Thoracic aorta (tissue), 2 donors: ENCODE measurements around the gene PTPRH. TPM values are rescaled to one million over a fixed set of nuclear protein-coding genes. Genes with fewer than 3 reads are reported as not detected.

Source experiments
- ATAC-seq: fragments of 150-250 bp; one replicate; pipeline ENCODE4 v1.8.0; 2017; ENCODE audit warnings: low read depth; ENCODE audit not compliant: insufficient number of reproducible peaks, low FRiP score
- DNase-seq: peaks from one replicate; pipeline ENCODE4 v3.0.0-alpha.2; 2020; ENCODE audit warnings: low spot score
- H3K27ac ChIP-seq, 2 donors: fragments of 200-600 bp; sonication (generic); 1 replicate in 1 of 2; 2 replicates in 1 of 2; pipeline ENCODE4 v1.5.1; 2016; ENCODE audit warnings: mild to moderate bottlenecking in 2 of 2, moderate library complexity in 2 of 2
- H3K27me3 ChIP-seq: fragments of 200-600 bp; sonication (generic); replicated peaks from 2 replicates; pipeline ENCODE4 v1.6.0; 2016; ENCODE audit warnings: mild to moderate bottlenecking; ENCODE audit not compliant: insufficient read depth
- H3K36me3 ChIP-seq: fragments of 200-600 bp; sonication (generic); one replicate; pipeline ENCODE4 v1.5.1; 2016
- H3K4me1 ChIP-seq, 2 donors: fragments of 200-600 bp; sonication (generic); 1 replicate in 1 of 2; 2 replicates in 1 of 2; pipeline versions ENCODE4 v1.5.1 to v1.6.0; 2016; ENCODE audit warnings: low read depth in 2 of 2, mild to moderate bottlenecking in 1 of 2; ENCODE audit not compliant: control insufficient read depth in 1 of 2
- H3K4me3 ChIP-seq: fragments of 200-600 bp; sonication (generic); 2 replicates; pipeline ENCODE4 v1.5.1; 2016; ENCODE audit warnings: mild to moderate bottlenecking
- H3K9me3 ChIP-seq: fragments of 200-600 bp; sonication (generic); 2 replicates; pipeline ENCODE4 v1.5.1; 2016
- total RNA-seq, 2 donors: library from RNA; depleted of rRNA; stranded (reverse); fragments of >200 nt; gene quantifications; one replicate each; pipeline versions ENCODE4 v1.1.0 to v1.2.3, GENCODE V29; 2016
- TF ChIP-seq, protein P1 (sequence below): fragments of 200-600 bp; sonication (generic); IDR thresholded peaks from one replicate; pipeline ENCODE4 v1.5.1; 2019; ENCODE audit warnings: antibody characterized with exemption

Gene PTPRH
- total RNA-seq, 2 donors from 2014 or later: 0.14 to 1.1 TPM

DNA sequence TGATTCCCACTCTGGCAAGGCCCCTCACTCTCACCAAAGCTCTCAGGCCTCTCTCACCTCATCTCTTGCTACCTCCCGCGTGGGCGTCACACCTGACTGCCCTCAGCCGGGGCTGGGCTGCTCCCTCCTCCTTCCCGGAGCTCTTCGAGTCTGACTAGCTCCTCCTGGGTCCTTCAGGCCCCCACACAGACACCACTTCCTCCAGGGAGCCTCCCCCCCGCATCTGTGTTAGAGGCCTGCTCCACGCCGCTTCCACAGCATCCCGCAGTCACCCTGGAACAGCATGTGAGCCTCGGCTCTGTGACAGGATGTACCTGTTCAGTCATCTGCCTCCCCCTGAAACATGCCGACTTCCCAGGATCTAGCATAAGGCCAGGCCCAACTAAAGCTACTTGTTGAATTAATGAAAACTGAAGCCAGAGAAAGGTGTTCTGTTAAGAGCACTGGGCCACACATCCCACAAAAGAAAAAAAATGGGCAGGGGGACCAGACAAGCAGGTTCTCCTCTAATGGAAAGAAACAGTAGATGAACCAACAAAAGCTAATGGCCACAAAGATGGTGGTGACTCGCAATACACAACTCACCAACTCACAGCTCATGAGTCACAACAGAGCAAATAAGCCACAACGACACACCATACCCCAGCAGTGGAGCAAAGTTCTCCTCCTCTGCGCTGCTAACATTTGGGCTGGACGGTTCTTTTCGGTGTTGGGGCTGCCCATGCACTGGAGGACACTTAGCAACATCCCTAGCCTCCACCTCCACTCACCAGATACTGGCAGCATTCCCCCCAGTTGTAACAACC, 46.5 kb upstream of the PTPRH start:
- peaks cover 41 to 60% of the 10 kb centered on the region in 2 donors for H3K4me1 ChIP-seq
- no peak for ATAC-seq
- H3K4me3 ChIP-seq: peak overlapping the region; percentile 57
- no peaks in the 10 kb centered on the region for H3K9me3 ChIP-seq
- TF ChIP-seq, protein P1, sequence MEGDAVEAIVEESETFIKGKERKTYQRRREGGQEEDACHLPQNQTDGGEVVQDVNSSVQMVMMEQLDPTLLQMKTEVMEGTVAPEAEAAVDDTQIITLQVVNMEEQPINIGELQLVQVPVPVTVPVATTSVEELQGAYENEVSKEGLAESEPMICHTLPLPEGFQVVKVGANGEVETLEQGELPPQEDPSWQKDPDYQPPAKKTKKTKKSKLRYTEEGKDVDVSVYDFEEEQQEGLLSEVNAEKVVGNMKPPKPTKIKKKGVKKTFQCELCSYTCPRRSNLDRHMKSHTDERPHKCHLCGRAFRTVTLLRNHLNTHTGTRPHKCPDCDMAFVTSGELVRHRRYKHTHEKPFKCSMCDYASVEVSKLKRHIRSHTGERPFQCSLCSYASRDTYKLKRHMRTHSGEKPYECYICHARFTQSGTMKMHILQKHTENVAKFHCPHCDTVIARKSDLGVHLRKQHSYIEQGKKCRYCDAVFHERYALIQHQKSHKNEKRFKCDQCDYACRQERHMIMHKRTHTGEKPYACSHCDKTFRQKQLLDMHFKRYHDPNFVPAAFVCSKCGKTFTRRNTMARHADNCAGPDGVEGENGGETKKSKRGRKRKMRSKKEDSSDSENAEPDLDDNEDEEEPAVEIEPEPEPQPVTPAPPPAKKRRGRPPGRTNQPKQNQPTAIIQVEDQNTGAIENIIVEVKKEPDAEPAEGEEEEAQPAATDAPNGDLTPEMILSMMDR: no peak
- peaks cover 3% of the 10 kb centered on the region for H3K36me3 ChIP-seq
- DNase-seq: no peak
- no peak overlapping the region for H3K27ac ChIP-seq
- no peaks in the 10 kb centered on the region for H3K27me3 ChIP-seq

DNA sequence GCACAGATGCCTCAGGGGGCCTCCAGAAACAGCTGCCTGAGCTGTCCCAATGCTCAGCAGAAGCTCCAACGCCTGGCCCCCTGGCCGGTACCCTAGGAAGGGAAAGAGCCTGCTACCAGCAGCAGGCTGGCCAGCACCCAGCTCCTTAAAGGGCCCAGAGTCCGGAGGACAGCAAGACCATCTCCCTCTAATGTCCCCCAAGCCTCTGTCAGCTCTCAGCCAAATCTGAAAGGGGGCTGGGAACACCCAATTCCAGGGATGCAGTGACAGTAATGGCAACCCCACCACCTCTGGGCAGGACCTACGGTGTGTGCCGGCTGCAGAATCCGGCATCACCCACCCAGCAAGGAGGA, 45.3 kb upstream of the PTPRH start:
- no peak overlapping the region for H3K27ac ChIP-seq

DNA sequence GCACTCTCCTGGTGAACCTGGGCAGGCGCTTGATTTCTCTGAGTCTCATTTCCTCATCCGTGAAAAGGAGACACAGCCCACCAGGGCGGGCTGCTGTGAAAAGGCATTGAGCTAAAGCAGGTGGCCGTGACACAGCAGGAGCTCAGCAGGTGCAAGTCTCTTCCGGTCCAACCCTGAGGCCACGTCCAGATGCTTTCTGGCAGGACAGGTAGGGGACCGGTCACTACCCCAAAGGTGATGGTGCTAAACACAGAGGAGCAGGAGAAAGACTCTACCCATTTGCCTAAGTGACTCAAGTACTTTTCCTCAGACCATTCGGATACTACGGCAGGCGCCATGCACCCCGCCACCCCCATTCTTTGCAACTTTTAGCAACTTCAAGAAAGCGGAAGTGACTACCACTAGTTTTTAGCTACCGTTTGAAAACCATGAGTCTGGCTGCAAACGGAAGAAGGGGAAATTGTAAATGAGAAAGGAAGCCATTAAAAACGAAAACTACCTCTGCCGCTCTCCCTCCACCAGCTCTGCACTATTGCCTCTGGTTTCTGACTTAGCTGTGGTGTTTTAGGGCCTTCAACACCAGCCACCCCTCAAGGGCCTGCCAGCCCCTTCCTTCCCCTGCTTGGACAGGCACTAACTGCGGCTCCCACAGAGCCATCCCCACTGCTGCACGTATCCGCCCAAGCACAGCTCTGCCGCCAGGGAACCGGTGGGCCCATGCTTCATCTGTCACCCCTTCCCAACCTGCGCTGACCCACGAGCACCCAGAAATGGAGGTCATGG, 44.7 kb upstream of the PTPRH start:
- no peak for DNase-seq
- ATAC-seq: no peak
- H3K4me3 ChIP-seq: peak overlapping the region; percentile 57

More for the DNA sequence above, 45.3 kb upstream of the PTPRH start:
- peak overlapping the region; percentile 57 for H3K4me3 ChIP-seq
- TF ChIP-seq, protein P1: no peak
- peaks cover 36 to 52% of the 10 kb centered on the region in 2 donors for H3K4me1 ChIP-seq
- peaks cover 3% of the 10 kb centered on the region for H3K36me3 ChIP-seq
- ATAC-seq: no peak
- no peaks in the 10 kb centered on the region for H3K9me3 ChIP-seq
- no peak for DNase-seq
- H3K27me3 ChIP-seq: no peaks in the 10 kb centered on the region

DNA sequence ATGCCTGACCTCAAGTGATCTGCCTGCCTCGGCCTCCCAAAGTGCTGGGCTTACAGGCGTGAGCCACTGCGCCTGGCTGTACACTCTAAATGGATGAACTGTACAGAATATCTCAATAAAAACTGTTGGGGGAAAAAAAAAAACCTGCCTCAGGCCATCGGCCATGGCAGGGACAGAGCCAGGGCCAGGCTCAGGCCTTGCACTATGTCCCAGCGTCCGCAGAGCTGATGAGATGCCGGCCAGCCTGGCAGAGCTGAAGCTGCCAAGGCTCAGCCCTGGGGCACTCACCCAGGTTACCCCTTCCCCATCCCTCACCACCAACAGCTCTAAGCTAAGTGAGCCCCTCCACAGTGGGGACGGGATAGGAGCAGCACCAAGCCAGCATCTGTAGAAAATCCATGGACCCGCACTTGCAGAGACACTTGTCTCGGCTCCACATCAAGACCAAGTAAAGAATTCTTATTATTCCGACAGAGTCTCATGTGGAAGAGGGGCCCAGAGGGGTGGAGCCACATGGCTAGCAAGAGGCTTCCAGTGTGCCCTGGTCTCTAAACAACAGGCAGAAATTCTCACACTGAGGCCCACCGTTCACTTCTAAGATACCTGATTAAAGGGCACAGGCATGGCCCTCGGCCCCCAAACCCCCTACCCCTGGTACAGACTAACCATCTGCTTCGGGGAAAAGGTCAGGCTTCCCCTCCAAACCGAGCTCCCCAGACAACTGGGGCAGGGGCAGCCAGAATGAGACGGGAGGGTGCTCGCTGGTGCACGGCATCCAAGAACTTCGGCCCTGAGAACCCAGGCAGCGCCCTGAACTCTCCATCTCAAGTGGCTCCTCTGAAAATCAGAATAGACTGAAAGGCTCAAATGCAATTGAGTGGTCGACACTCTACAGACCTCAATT, 43.7 kb upstream of the PTPRH start:
- Histone ChIP-seq H3K9me3 (no peaks in the 10 kb centered on the region), H3K4me1 (peaks cover 36 to 51% of the 10 kb centered on the region in 2 donors), H3K27me3 (no peaks in the 10 kb centered on the region), H3K36me3 (peaks cover 3% of the 10 kb centered on the region), H3K27ac (no peak overlapping the region), H3K4me3 (no peak overlapping the region)
- ATAC-seq (no peak), DNase-seq (no peak)
- TF ChIP-seq, protein P1: no peak

More for the DNA sequence above, 44.7 kb upstream of the PTPRH start:
- no peak overlapping the region for H3K27ac ChIP-seq
- H3K36me3 ChIP-seq: peaks cover 3% of the 10 kb centered on the region
- TF ChIP-seq, protein P1: no peak
- no peaks in the 10 kb centered on the region for H3K9me3 ChIP-seq
- peaks cover 36 to 51% of the 10 kb centered on the region in 2 donors for H3K4me1 ChIP-seq
- H3K27me3 ChIP-seq: no peaks in the 10 kb centered on the region
